ENCODE measurements around the gene RSPH1.

The RSPH1 gene

DNA sequence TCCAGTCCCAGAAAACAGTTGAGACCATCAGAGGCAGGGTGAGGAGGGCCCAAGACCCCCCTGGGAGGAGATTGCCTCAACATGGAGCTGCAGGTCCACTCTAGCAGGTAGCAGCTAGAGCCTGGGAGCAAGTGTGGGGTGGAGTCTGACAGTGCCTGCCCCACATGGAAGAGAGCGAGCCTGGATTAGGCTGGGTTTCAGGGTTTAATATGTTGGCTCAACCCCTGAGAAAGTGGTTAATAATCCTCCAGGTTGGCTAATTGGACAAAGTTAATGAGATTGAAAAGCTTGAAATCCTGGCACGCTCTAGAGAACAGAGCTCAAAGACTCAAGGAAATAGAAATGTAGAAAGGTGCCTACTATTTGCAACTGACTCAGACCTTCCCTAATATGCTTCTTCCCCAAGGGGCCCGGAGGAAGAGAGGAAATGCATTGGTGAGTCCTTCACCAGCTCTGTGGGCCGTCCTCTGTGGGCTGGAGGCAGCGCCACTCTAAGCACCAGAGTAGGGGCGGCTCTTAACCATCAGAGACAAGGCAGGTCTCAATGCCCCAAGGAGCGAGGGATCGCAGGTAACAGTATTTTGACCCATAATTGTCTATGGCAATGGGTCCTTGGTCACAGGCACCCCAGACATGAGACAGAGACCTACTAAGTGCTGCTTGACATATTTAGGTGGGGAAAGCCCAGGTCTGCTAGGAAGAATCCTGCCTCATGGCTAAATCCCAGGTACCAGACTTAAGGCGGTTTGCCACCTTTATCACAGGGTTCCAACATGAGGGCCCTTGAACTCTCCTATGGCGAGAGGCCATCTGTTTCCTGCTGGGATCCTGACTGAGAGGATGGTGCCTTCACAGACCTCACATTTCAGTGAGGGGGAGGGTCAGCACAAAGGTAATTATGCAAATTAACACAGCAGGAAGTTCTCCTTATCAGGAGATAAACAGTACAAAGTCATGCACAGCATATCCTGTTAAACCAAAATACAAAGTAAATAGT lies 33.8 kb downstream of the RSPH1 start:
- TF ChIP-seq, protein P1, sequence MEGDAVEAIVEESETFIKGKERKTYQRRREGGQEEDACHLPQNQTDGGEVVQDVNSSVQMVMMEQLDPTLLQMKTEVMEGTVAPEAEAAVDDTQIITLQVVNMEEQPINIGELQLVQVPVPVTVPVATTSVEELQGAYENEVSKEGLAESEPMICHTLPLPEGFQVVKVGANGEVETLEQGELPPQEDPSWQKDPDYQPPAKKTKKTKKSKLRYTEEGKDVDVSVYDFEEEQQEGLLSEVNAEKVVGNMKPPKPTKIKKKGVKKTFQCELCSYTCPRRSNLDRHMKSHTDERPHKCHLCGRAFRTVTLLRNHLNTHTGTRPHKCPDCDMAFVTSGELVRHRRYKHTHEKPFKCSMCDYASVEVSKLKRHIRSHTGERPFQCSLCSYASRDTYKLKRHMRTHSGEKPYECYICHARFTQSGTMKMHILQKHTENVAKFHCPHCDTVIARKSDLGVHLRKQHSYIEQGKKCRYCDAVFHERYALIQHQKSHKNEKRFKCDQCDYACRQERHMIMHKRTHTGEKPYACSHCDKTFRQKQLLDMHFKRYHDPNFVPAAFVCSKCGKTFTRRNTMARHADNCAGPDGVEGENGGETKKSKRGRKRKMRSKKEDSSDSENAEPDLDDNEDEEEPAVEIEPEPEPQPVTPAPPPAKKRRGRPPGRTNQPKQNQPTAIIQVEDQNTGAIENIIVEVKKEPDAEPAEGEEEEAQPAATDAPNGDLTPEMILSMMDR (IDR thresholded peaks at IDR 0.05; ENCODE audit: borderline replicate concordance, control extremely low read depth, extremely low read depth, insufficient read depth, missing control alignments) = no peak
- no peak for DNase-seq (ENCODE audit: low spot score)

DNA sequence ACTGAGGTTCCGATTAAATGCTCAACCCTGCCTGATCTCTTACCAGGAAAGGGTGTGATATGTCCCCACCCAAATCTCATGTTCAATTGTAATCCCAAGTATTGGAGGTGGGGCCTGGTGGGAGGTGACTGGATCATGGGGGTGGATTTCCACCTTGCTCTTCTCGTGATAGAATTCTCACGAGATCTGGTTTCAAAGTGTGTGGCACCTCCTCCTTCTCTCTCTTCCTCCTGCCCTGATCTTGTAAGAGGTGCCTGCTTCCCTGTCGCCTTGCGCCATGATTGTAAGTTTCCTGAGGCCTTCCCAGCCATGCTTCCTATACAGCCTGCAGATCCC lies 34.9 kb downstream of the RSPH1 start:
- in situ Hi-C loops (cut with MboI; ENCODE audit: low sequenced_read_pairs, unreplicated experiment) = no loop called here
- no peak for DNase-seq (ENCODE audit: low spot score)
- TF ChIP-seq, protein P1 (IDR thresholded peaks at IDR 0.05; ENCODE audit: borderline replicate concordance, control extremely low read depth, extremely low read depth, insufficient read depth, missing control alignments) = no peak

More for the DNA sequence above, 33.8 kb downstream of the RSPH1 start:
- in situ Hi-C loops (cut with MboI; ENCODE audit: low sequenced_read_pairs, unreplicated experiment) = no loop called here

DNA sequence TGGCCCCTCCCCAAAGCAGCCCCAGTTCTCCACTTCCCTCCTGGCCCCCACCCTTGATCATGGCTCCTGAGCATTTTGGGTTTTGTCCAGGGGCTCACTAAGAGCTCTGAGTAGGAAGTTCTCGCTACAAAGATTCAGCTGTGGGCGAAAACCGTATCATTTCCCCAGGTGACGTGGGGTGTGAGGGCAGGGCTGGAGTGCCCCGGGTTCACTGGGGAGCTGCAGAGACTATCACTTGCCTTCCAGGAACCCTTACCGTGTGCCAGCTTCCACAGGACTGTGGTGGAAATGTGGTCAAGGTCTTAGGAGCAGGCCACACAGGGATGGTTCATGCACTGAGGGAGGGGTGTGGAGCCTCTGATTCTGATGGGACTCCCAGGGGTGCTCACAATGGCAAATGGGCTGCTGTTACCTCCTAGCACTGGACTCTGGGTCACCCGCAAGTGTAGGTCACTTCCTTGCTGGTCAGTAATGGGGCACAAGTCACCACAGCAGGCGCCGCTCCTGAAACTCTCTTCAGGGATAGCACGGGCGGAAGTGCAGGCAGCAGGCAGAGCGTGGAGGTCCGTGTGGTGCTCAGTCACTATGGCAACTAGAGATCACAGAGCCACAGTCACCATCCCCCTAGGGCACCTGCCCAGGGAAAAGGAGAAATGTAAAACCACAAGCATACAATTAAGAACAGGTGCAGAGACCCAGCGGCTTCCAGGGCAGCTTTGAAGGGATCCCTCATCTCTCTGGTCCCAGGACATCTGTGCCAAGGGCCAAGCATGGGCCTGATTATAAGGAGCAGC lies 35.4 kb downstream of the RSPH1 start:
- in situ Hi-C loops (cut with MboI; ENCODE audit: low sequenced_read_pairs, unreplicated experiment) = no loop called here
- TF ChIP-seq, protein P1 (IDR thresholded peaks at IDR 0.05; ENCODE audit: borderline replicate concordance, control extremely low read depth, extremely low read depth, insufficient read depth, missing control alignments) = no peak
- DNase-seq (ENCODE audit: low spot score) = no peak

DNA sequence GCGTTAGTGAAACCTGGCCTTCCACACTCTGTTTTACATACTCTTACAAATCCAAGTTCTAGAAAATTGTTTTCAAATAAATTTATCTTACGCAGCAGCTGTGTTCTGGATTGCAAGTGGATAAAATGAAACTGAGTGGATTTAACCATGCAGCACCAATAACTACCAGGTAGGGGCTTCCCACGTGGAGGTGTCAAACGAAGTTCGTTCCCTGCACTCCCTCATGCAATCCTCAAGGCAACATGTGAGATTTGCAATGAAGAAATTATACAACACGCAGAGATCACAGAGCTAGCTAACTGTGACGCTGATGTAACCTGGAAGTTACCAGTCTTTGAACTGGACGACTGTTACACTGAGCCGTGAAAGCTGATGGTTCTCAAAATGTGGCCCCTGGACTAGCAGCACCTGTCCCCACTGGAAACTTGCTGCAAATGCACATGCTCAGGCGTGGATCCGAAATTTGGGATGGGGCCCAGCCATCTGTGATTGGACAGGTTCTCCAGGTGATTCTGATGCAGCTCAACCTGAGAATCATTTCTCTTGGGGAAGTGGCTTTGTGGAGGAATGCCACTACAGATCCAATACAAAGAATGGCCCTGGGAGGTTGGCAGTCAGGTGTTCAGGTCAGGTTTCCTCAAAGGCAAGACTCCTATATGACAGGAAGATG lies 36.3 kb downstream of the RSPH1 start:
- in situ Hi-C loops (cut with MboI; ENCODE audit: low sequenced_read_pairs, unreplicated experiment) = no loop called here
- TF ChIP-seq, protein P1 (IDR thresholded peaks at IDR 0.05; ENCODE audit: borderline replicate concordance, control extremely low read depth, extremely low read depth, insufficient read depth, missing control alignments) = no peak
- DNase-seq (ENCODE audit: low spot score) = no peak

DNA sequence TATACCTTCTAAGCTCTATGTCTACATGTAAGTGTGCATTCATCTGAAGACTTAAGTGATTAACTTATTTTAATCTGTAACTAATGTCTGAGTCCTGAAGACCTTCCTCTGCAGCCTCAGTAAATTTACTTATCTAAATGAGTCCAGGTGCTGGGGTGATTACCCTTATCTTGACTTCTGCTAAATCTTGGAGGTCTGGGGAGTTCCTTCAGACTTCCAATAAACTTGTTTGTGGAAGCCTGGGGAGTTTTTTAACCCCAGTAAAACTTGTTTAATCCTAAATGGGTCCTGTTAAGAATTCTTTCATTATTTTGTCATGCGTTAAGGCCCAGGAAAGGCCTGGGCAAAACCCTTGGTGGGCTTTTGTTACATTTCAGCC lies 37.0 kb downstream of the RSPH1 start:
- in situ Hi-C loops (cut with MboI; ENCODE audit: low sequenced_read_pairs, unreplicated experiment) = no loop called here

More for the DNA sequence above, 37.0 kb downstream of the RSPH1 start:
- DNase-seq (ENCODE audit: low spot score) = no peak
- TF ChIP-seq, protein P1 (IDR thresholded peaks at IDR 0.05; ENCODE audit: borderline replicate concordance, control extremely low read depth, extremely low read depth, insufficient read depth, missing control alignments) = no peak

Data from GM13976 (cell line).